IPS-18a (cell line): ENCODE data around the gene PDZD4.

Experiments
- H3K27ac ChIP-seq: one replicate; pipeline ENCODE4 v1.5.1; 2013; ENCODE audit warnings: low read length
- H3K27me3 ChIP-seq: one replicate; pipeline ENCODE4 v1.6.1; 2013; ENCODE audit warnings: mild to moderate bottlenecking, low read length; ENCODE audit not compliant: control insufficient read depth, insufficient read depth
- H3K36me3 ChIP-seq: one replicate; pipeline ENCODE4 v1.6.1; 2013; ENCODE audit warnings: low read depth, low read length; ENCODE audit not compliant: control insufficient read depth
- H3K4me1 ChIP-seq: one replicate; pipeline ENCODE4 v1.6.1; 2013; ENCODE audit warnings: low read depth, low read length; ENCODE audit not compliant: control insufficient read depth
- H3K4me3 ChIP-seq: one replicate; pipeline ENCODE4 v1.5.1; 2013; ENCODE audit warnings: low read length
- H3K9ac ChIP-seq: one replicate; pipeline ENCODE4 v1.6.1; 2013; ENCODE audit warnings: mild to moderate bottlenecking, low read length, moderate library complexity
- H3K9me3 ChIP-seq: one replicate; pipeline ENCODE4 v1.6.1; 2013; ENCODE audit warnings: low read depth, low read length; ENCODE audit not compliant: control insufficient read depth

Gene PDZD4

GRCh38 chrX:153789654-153790053 is 40.7 kb downstream of the PDZD4 start:
- H3K4me3 ChIP-seq: no peak overlapping the region
- H3K27ac ChIP-seq: no peak overlapping the region
- peaks cover 4% of the 10 kb centered on the region for H3K36me3 ChIP-seq
- H3K4me1 ChIP-seq: no peaks in the 10 kb centered on the region
- no peaks in the 10 kb centered on the region for H3K27me3 ChIP-seq
- no peaks in the 10 kb centered on the region for H3K9me3 ChIP-seq
- H3K9ac ChIP-seq: no peak overlapping the region

DNA sequence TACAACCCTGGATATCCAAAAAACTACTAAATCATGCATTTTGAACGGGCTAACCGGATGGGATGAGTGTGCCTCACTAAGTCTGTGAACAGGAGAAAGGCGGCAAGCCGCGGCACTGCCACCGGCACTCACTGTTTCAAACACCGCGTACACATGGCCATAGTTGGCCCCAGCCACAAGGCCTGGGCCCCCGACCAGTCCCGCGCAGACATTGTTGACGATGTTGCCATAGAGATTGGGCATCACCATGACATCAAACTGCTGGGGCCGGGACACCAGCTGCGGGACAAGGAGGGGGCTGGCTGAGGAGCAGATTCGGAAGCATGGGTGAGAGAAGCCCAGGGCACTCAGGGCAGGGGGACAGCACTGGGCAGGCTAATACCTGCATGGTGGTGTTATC is 43.7 kb downstream of the PDZD4 start:
- Histone ChIP-seq H3K4me1 (no peaks in the 10 kb centered on the region), H3K27ac (no peak overlapping the region), H3K9ac (no peak overlapping the region), H3K9me3 (no peaks in the 10 kb centered on the region), H3K36me3 (peaks cover 4% of the 10 kb centered on the region), H3K4me3 (no peak overlapping the region), H3K27me3 (no peaks in the 10 kb centered on the region)

GRCh38 chrX:153784325-153784967 is 45.9 kb downstream of the PDZD4 start:
- no peak overlapping the region for H3K9ac ChIP-seq
- H3K4me3 ChIP-seq: no peak overlapping the region
- H3K4me1 ChIP-seq: no peaks in the 10 kb centered on the region
- H3K27ac ChIP-seq: no peak overlapping the region
- peaks cover 4% of the 10 kb centered on the region for H3K36me3 ChIP-seq
- H3K9me3 ChIP-seq: no peaks in the 10 kb centered on the region
- H3K27me3 ChIP-seq: no peaks in the 10 kb centered on the region

- Histone ChIP-seq H3K36me3 (peaks cover 4% of the 10 kb centered on the region), H3K9me3 (no peaks in the 10 kb centered on the region), H3K27ac (no peak overlapping the region), H3K9ac (no peak overlapping the region), H3K4me1 (no peaks in the 10 kb centered on the region), H3K27me3 (no peaks in the 10 kb centered on the region), H3K4me3 (no peak overlapping the region)
Observed at GRCh38 chrX:153783378-153784013, 46.8 kb downstream of the PDZD4 start.

GRCh38 chrX:153782871-153783270 is 47.5 kb downstream of the PDZD4 start:
- Histone ChIP-seq H3K9me3 (no peaks in the 10 kb centered on the region), H3K4me1 (no peaks in the 10 kb centered on the region), H3K9ac (no peak overlapping the region), H3K4me3 (no peak overlapping the region), H3K27me3 (no peaks in the 10 kb centered on the region), H3K36me3 (peaks cover 4% of the 10 kb centered on the region), H3K27ac (no peak overlapping the region)

DNA sequence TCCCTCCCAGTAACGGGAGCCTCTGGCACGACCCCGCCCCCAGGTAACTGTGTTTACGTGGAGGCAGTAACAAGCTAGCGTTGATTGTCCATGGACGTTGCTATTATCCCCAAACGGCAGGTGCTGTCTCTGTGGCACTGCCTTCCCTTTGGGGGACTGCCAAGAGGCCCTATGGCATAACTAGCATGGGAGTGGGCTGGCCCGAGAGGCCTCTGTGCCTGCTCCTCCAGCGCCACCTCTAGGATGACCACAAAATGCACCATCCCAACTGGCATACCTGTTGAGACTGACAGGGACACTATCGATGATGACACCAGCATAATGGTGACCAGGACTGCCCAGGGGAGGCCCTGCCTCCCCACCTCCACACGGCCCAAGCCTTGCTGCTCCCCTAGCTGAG is 48.0 kb downstream of the PDZD4 start:
- Histone ChIP-seq H3K4me1 (no peaks in the 10 kb centered on the region), H3K27ac (no peak overlapping the region), H3K9me3 (no peaks in the 10 kb centered on the region), H3K4me3 (no peak overlapping the region), H3K9ac (no peak overlapping the region), H3K36me3 (peaks cover 4% of the 10 kb centered on the region), H3K27me3 (no peaks in the 10 kb centered on the region)

GRCh38 chrX:153781428-153782047 is 48.8 kb downstream of the PDZD4 start:
- Histone ChIP-seq H3K4me1 (no peaks in the 10 kb centered on the region), H3K27me3 (no peaks in the 10 kb centered on the region), H3K9ac (no peak overlapping the region), H3K9me3 (no peaks in the 10 kb centered on the region), H3K27ac (no peak overlapping the region), H3K36me3 (peaks cover 4% of the 10 kb centered on the region), H3K4me3 (no peak overlapping the region)

DNA sequence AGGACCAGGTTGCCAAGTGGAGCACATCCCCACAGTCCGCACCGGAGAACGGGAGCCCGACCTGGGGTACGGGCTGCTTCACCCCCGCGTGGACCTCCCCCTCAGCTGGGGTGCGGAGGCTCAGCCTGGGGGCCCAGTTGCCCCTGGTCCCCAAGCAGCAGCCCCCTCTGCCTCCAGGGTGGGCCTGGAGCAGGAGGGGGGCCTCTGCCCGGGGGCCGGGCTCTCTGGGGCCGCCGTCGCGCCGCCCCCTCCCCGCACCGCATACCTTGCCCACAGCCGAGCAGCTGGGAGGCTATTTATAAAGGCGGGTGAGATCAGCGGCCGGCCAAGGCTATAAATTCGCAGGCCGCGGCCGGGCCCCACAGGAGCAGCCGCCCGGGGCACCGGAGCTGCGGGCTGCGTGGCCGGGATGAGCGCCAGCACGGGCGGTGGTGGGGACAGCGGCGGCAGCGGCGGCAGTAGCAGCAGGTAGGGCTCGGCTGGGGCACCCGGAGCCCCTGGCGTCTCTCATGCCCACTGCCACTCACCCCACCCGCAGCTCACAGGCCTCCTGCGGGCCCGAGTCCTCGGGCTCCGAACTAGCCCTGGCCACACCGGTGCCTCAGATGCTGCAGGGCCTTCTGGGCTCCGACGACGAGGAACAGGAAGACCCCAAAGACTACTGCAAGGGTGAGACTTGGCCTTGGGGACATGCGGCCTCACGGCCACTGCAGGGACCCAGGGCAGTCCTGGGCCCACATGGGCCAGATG is 49.5 kb downstream of the PDZD4 start, which contains the start of gene SRPK3:
SRPK3 (plus strand) TSS at position 364 of the 750 bp plus-strand sequence; CDS start at position 410, 46 bp downstream.
- Histone ChIP-seq H3K27ac (no peak within 1 kb of the TSS), H3K4me3 (no peak within 1 kb of the TSS), H3K36me3 (peaks cover 4% of the 10 kb centered on the region), H3K27me3 (no peaks in the 10 kb centered on the region), H3K4me1 (no peaks in the 10 kb centered on the region), H3K9me3 (no peaks in the 10 kb centered on the region), H3K9ac (no peak within 1 kb of the TSS)

DNA sequence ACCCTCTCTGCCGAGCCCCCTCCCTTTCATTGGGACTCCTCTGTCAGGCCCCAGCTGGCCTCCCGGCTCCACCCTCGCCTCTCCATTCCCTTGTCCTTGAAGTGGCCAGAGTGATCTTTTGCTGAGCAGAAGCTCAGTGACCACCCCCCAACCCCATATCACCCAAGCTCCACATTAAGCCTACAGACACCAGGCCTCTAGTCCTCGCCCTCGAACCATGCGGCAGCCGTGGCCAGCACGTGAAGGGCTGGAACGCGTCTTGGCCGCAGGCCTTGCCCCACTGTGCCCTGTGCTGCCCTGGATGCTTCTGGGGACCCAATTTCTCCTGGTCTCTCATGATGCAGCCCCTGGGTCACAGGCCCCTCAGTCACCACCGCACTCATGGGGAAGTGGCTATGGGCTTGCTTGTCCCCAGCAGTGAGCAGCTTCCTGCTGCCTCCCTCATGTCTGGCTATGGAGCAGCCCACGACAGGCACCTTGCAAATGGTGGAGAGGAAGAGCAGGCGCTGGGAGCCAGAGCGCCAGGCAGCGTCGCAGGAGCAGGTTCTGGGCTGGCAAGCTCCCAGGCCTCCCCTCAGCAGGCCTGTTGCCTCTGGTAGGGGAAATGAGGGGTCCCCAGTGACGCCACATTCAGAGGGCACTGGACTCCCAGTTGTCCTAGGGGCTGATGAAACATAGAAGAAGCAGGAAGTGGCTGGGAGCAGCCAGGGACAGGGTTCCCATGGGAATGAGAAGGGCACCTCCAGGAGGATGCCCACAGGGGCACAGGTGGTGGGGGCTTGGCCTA is 50.3 kb downstream of the PDZD4 start:
- H3K9ac ChIP-seq: no peak overlapping the region
- H3K27ac ChIP-seq: no peak overlapping the region
- no peaks in the 10 kb centered on the region for H3K27me3 ChIP-seq
- no peaks in the 10 kb centered on the region for H3K36me3 ChIP-seq
- no peaks in the 10 kb centered on the region for H3K4me1 ChIP-seq
- no peaks in the 10 kb centered on the region for H3K9me3 ChIP-seq
- no peak overlapping the region for H3K4me3 ChIP-seq

GRCh38 chrX:153778684-153779101 is 51.7 kb downstream of the PDZD4 start:
- no peaks in the 10 kb centered on the region for H3K4me1 ChIP-seq
- H3K27ac ChIP-seq: no peak overlapping the region
- no peaks in the 10 kb centered on the region for H3K36me3 ChIP-seq
- H3K27me3 ChIP-seq: no peaks in the 10 kb centered on the region
- H3K9ac ChIP-seq: no peak overlapping the region
- no peaks in the 10 kb centered on the region for H3K9me3 ChIP-seq
- no peak overlapping the region for H3K4me3 ChIP-seq

GRCh38 chrX:153778181-153778580 is 52.2 kb downstream of the PDZD4 start:
- H3K36me3 ChIP-seq: no peaks in the 10 kb centered on the region
- no peak overlapping the region for H3K27ac ChIP-seq
- no peak overlapping the region for H3K9ac ChIP-seq
- H3K27me3 ChIP-seq: no peaks in the 10 kb centered on the region
- no peaks in the 10 kb centered on the region for H3K9me3 ChIP-seq
- H3K4me3 ChIP-seq: no peak overlapping the region
- no peaks in the 10 kb centered on the region for H3K4me1 ChIP-seq
